ENCODE data around the gene PLAGL1.

Gene PLAGL1

DNA sequence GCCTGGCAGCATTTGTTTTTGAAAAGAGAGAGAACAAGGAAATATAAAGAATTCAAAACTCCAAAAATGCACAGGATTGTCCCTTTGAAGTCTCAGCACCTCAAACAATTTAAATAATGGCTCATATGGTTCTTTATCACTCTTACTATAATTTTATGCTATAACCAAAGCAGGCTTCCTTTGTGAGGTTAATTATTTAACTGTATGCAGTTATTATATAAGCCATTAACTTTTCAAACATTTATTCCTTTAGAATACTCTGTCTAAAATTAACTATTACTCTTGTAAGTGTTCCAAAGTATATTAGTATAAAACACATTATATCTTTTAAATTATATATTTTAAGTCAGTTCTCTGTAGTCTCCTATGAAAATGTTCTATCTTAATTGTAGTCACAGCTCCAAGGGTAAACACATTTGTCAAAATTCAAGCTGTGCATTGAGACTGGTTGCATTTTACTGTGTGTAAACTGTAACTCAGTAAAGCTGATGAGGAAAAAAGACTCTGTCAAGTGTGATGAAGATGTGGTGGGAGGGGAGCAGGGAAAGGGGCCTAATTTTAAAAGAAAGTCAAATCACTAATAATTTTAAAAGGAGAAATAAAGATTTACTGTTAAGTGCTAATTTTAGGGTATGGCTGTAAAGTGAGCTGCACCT lies 20.0 kb upstream of the PLAGL1 start:
- H3K36me3 ChIP-seq (ENCODE audit: insufficient read depth): no peaks in the 10 kb centered on the region
- H3K9ac ChIP-seq: no peak overlapping the region
- no peaks in the 10 kb centered on the region for H3K4me1 ChIP-seq (ENCODE audit: low read depth, poor library complexity, severe bottlenecking)
- H2AFZ ChIP-seq (ENCODE audit: low read depth): no peak overlapping the region
- no peak overlapping the region for H3K4me2 ChIP-seq
- H3K79me2 ChIP-seq (ENCODE audit: insufficient read depth, low read depth): no peaks in the 10 kb centered on the region
- no peak overlapping the region for H3K27ac ChIP-seq
- H3K27me3 ChIP-seq (ENCODE audit: insufficient read depth, low read depth): no peaks in the 10 kb centered on the region
- H4K20me1 ChIP-seq (ENCODE audit: insufficient read depth): no peaks in the 10 kb centered on the region
- no peak overlapping the region for H3K4me3 ChIP-seq (IDR thresholded peaks at IDR 0.05; ENCODE audit: insufficient read depth, low read depth, low read length)
- no peak for TF ChIP-seq CTCF (conservative IDR thresholded peaks at IDR 0.05; ENCODE audit: low read depth, low read length)

DNA sequence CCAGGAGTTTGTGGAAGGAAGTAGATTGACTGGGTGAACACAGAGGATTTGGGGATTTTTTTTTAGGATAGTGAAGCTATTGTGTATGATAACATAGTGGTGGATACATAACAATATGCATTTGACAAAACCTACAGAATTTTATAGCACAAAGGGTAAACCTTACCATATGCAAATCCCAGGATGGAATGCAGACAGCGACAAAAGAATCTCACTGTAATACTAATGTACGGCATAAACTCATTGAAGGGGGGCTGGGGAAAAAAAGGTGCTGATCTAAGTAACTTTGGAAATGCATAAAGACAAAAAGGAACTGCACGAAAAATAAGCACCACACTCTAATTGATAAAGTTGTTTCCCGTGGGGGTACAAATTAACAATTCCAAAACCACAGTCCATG lies 15.2 kb upstream of the PLAGL1 start:
- Histone ChIP-seq H3K4me3 (IDR thresholded peaks at IDR 0.05; ENCODE audit: insufficient read depth, low read depth, low read length) (no peak overlapping the region), H3K79me2 (ENCODE audit: insufficient read depth, low read depth) (no peaks in the 10 kb centered on the region), H2AFZ (ENCODE audit: low read depth) (no peak overlapping the region), H3K4me2 (no peak overlapping the region), H3K4me1 (ENCODE audit: low read depth, poor library complexity, severe bottlenecking) (no peaks in the 10 kb centered on the region), H3K36me3 (ENCODE audit: insufficient read depth) (no peaks in the 10 kb centered on the region), H3K27ac (no peak overlapping the region), H3K27me3 (ENCODE audit: insufficient read depth, low read depth) (no peaks in the 10 kb centered on the region), H4K20me1 (ENCODE audit: insufficient read depth) (no peaks in the 10 kb centered on the region), H3K9ac (no peak overlapping the region)
- no peak for TF ChIP-seq CTCF (conservative IDR thresholded peaks at IDR 0.05; ENCODE audit: low read depth, low read length)

DNA sequence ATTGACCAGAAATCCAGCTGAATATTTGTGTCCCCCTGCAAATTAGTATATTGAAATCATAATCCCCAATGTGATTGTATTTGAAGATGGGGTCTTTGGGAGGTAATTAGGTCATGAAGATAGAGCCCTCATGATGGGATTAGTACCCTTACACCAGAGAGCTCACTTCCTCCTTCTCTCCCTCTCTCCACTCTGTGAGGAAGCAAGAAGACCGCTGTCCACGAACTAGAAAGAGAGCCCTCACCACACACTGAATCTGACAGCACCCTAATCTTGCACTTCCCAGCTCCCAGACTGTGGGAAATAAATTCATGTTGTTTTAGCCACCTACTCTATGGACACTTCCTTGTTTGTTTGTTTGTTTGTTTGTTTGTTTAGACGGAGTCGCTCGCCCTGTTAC lies 11.9 kb upstream of the PLAGL1 start:
- H3K4me3 ChIP-seq (IDR thresholded peaks at IDR 0.05; ENCODE audit: insufficient read depth, low read depth, low read length): no peak overlapping the region
- H4K20me1 ChIP-seq (ENCODE audit: insufficient read depth): no peaks in the 10 kb centered on the region
- no peaks in the 10 kb centered on the region for H3K27me3 ChIP-seq (ENCODE audit: insufficient read depth, low read depth)
- H3K79me2 ChIP-seq (ENCODE audit: insufficient read depth, low read depth): no peaks in the 10 kb centered on the region
- no peak overlapping the region for H3K27ac ChIP-seq
- no peak for TF ChIP-seq CTCF (conservative IDR thresholded peaks at IDR 0.05; ENCODE audit: low read depth, low read length)
- no peaks in the 10 kb centered on the region for H3K36me3 ChIP-seq (ENCODE audit: insufficient read depth)
- no peak overlapping the region for H3K4me2 ChIP-seq
- no peak overlapping the region for H2AFZ ChIP-seq (ENCODE audit: low read depth)
- no peaks in the 10 kb centered on the region for H3K4me1 ChIP-seq (ENCODE audit: low read depth, poor library complexity, severe bottlenecking)
- H3K9ac ChIP-seq: no peak overlapping the region

- Histone ChIP-seq H3K9ac (no peak overlapping the region), H4K20me1 (ENCODE audit: insufficient read depth) (no peaks in the 10 kb centered on the region), H3K27me3 (ENCODE audit: insufficient read depth, low read depth) (no peaks in the 10 kb centered on the region), H3K4me2 (no peak overlapping the region), H3K4me1 (ENCODE audit: low read depth, poor library complexity, severe bottlenecking) (no peaks in the 10 kb centered on the region), H3K4me3 (IDR thresholded peaks at IDR 0.05; ENCODE audit: insufficient read depth, low read depth, low read length) (no peak overlapping the region), H3K79me2 (ENCODE audit: insufficient read depth, low read depth) (no peaks in the 10 kb centered on the region), H3K36me3 (ENCODE audit: insufficient read depth) (no peaks in the 10 kb centered on the region), H3K27ac (no peak overlapping the region), H2AFZ (ENCODE audit: low read depth) (no peak overlapping the region)
- TF ChIP-seq CTCF (conservative IDR thresholded peaks at IDR 0.05; ENCODE audit: low read depth, low read length): no peak
These were observed 9.4 kb upstream of the PLAGL1 start for GRCh38 chr6:144017166-144018094.

Measured in KMS-11 (cell line).